Measurements from ENCODE around the gene PIGT.

The PIGT gene

DNA sequence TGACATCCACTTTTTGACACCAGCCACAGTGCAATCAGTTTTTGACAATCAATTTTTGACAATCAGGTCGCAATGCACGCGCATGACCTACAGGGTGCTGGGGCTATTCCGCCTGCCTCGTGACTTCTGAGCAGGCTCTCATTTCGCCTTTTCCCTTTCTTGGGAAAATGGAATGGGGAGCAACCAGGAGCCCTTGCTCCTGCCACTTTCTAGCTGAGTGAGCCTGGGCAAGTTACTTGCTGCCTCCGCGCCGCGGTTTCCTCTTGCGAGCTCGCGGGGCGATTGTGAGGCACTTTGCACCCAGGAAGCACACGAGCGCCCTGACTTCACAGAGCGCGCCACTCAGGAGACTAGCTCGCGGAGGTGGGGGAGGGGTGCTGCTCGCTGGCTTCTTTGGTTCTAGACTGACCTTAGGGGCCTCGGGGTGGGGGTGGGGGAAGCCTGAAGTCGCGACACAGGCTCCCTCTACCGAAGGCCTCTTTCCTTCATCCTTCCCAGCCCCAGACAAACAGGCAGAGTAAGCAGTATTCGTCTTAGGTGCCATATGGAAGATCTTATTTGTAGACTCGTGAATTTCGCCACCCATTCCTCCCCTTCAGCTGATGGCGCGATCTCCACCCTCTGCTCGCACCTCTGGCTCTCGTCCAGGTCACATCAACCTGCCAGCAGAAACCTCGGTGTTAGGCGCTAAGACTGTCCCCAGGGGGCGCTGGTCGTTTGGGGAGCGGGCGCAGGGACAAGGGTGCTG lies 42.4 kb upstream of the PIGT start:
- Histone ChIP-seq H3K9me3 (ENCODE audit: control insufficient read depth, low read length) (no peaks in the 10 kb centered on the region), H3K36me3 (ENCODE audit: control insufficient read depth, insufficient read depth, low read length) (no peaks in the 10 kb centered on the region), H3K27ac (no peak overlapping the region), H3K4me1 (peaks cover 11% of the 10 kb centered on the region), H3K27me3 (ENCODE audit: control insufficient read depth, insufficient read depth, low read length) (no peaks in the 10 kb centered on the region), H3K9ac (no peak overlapping the region), H2AFZ (peak overlapping the region; percentile 78), H3K4me3 (ENCODE audit: low read depth, low read length) (peak overlapping the region; percentile 14), H3K79me2 (peaks cover 10% of the 10 kb centered on the region), H3K4me2 (ENCODE audit: low read length) (peak overlapping the region; percentile 47)
- TF ChIP-seq, protein P1, sequence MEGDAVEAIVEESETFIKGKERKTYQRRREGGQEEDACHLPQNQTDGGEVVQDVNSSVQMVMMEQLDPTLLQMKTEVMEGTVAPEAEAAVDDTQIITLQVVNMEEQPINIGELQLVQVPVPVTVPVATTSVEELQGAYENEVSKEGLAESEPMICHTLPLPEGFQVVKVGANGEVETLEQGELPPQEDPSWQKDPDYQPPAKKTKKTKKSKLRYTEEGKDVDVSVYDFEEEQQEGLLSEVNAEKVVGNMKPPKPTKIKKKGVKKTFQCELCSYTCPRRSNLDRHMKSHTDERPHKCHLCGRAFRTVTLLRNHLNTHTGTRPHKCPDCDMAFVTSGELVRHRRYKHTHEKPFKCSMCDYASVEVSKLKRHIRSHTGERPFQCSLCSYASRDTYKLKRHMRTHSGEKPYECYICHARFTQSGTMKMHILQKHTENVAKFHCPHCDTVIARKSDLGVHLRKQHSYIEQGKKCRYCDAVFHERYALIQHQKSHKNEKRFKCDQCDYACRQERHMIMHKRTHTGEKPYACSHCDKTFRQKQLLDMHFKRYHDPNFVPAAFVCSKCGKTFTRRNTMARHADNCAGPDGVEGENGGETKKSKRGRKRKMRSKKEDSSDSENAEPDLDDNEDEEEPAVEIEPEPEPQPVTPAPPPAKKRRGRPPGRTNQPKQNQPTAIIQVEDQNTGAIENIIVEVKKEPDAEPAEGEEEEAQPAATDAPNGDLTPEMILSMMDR (IDR thresholded peaks at IDR 0.05): peak; percentile 95

DNA sequence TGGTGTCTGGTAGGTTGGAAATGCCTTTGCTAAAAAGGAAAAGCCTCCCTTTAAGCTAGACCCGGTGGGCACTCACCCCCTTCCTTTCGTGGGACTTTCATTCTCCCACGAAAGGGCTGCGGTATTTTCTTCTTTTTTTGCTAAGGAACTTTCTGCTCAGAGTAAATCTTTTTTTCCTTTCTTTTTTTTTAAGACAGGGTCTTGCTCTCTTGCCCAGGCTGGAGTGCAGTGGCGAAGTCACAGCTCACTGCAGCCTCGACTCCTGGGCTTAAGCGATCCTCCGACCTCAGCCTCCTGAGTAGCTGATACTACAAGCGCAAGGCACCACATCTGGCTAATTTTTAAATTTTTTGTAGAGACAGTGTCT lies 41.9 kb upstream of the PIGT start:
- Histone ChIP-seq H2AFZ (peak overlapping the region; percentile 78), H3K27ac (no peak overlapping the region), H3K4me2 (ENCODE audit: low read length) (peak overlapping the region; percentile 47), H3K9ac (no peak overlapping the region), H3K4me1 (peaks cover 11% of the 10 kb centered on the region), H3K36me3 (ENCODE audit: control insufficient read depth, insufficient read depth, low read length) (no peaks in the 10 kb centered on the region), H3K27me3 (ENCODE audit: control insufficient read depth, insufficient read depth, low read length) (no peaks in the 10 kb centered on the region), H3K9me3 (ENCODE audit: control insufficient read depth, low read length) (no peaks in the 10 kb centered on the region), H3K79me2 (peaks cover 10% of the 10 kb centered on the region), H3K4me3 (ENCODE audit: low read depth, low read length) (no peak overlapping the region)
- TF ChIP-seq, protein P1 (IDR thresholded peaks at IDR 0.05): no peak

DNA sequence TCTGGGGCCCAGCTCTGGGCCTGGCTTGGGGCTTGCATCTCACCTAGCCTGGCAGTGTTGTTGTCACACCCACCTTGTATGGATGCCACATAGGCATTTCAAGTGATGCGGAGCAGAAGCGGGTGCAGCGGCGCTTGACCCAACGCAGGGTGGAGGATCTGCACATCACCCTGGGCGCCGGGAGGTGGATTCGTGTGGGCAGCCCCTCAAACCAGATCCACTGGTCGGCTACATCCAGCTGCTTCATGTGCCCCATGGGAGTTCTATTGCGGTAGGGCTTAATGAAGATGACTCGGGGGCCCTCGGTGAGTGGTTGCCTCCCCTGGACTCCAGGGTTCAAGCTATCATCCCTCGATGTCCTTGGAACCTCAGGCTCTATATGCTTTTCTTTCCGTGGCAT lies 41.0 kb upstream of the PIGT start:
- no peak overlapping the region for H3K9ac ChIP-seq
- H3K9me3 ChIP-seq (ENCODE audit: control insufficient read depth, low read length): no peaks in the 10 kb centered on the region
- no peaks in the 10 kb centered on the region for H3K36me3 ChIP-seq (ENCODE audit: control insufficient read depth, insufficient read depth, low read length)
- H3K27ac ChIP-seq: no peak overlapping the region
- no peaks in the 10 kb centered on the region for H3K27me3 ChIP-seq (ENCODE audit: control insufficient read depth, insufficient read depth, low read length)
- H3K4me2 ChIP-seq (ENCODE audit: low read length): no peak overlapping the region
- H2AFZ ChIP-seq: no peak overlapping the region
- H3K4me1 ChIP-seq: peaks cover 11% of the 10 kb centered on the region
- no peak overlapping the region for H3K4me3 ChIP-seq (ENCODE audit: low read depth, low read length)
- H3K79me2 ChIP-seq: peaks cover 10% of the 10 kb centered on the region
- TF ChIP-seq, protein P1 (IDR thresholded peaks at IDR 0.05): no peak

DNA sequence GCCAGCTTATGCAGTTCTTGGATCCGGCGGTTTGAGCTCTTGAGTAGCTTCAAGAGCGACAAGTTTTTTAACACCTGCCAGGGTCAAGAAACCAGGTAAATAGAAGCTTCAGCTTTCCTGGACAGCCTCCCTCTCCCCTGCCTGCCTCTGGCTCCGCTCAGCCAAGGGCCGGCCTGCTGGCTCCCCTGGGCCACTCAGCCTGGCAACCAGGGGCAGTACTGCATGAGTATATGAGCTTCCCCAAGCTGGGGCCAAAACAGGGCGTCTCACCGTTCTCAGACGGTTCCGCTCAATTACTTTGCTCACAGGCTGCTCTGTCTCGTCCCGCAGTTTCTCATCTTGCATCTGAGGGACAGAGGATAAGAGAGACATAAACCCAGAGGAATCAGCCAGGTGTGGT lies 38.7 kb upstream of the PIGT start:
- peak overlapping the region; percentile 39 for H3K27ac ChIP-seq

More for the DNA sequence above, 38.7 kb upstream of the PIGT start:
- Histone ChIP-seq H3K9ac (no peak overlapping the region), H3K4me3 (ENCODE audit: low read depth, low read length) (no peak overlapping the region), H3K4me2 (ENCODE audit: low read length) (peak overlapping the region; percentile 24), H3K79me2 (peaks cover 10% of the 10 kb centered on the region), H3K4me1 (peaks cover 11% of the 10 kb centered on the region), H3K36me3 (ENCODE audit: control insufficient read depth, insufficient read depth, low read length) (no peaks in the 10 kb centered on the region), H2AFZ (peak overlapping the region; percentile 67), H3K9me3 (ENCODE audit: control insufficient read depth, low read length) (no peaks in the 10 kb centered on the region), H3K27me3 (ENCODE audit: control insufficient read depth, insufficient read depth, low read length) (no peaks in the 10 kb centered on the region)
- TF ChIP-seq, protein P1 (IDR thresholded peaks at IDR 0.05): no peak
